Glomerular endothelial cell (primary cell): Measurements from ENCODE around the gene CFC1. TPM values are rescaled to one million over a fixed set of nuclear protein-coding genes. Genes with fewer than 3 reads are reported as not detected.
"Not testable (repeated sequence)": the region's sequence is repeated elsewhere in the genome, so short reads cannot be mapped to it uniquely, and the experiment has no call there.

Experiments
- DNase-seq: peaks from one replicate; pipeline ENCODE4 v3.0.0-alpha.2; 2011; ENCODE audit warnings: low read depth, low spot score; ENCODE audit errors: extremely low read depth
- total RNA-seq: library from RNA; depleted of rRNA; stranded (reverse); fragments of >200 nt; gene quantifications from 2 replicates; pipeline ENCODE4 v1.2.3, GENCODE V29; 2015

Gene CFC1
- total RNA-seq, 1 donor from 2014 or later, result not detected

DNA sequence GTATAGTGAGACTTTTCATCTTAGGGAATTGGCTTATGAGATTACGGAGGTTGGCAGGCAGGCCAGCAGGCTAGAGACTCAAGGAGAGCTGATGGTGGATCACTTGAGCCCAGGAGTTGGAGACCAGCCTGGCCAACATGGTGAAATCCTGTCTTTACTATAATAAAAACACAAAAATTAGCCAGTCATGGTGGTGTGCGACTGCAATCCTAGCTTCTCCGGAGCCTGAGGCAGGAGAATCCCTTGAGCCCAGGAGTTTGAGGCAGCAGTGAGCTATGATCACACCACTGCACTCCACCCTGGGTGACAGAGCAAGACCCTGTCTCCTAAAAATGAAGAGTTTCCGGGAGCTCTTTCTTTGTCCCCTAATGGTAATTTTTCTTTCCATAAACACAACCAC, 14.6 kb downstream of the CFC1 start:
- DNase-seq, result not testable (repeated sequence)

DNA sequence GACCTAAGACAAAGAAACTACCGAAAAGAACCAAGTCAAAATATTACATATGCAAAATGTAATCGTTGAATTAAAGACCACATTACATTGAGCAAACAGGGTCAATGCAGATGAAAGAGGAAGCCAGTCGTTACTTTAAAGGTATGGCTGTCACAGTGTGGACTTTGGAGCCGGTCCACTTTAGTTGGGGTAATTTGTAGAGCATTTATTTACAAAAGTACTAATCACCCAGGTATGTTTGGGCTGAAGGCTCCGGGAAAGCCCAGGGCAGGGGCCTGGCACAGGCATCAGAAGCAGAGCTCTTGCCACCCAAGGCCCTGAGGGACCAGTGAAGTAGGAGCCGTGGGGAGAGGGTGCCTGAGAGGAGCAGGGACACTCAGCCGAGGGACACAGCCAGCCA, 15.8 kb downstream of the CFC1 start:
- not testable (repeated sequence) for DNase-seq

DNA sequence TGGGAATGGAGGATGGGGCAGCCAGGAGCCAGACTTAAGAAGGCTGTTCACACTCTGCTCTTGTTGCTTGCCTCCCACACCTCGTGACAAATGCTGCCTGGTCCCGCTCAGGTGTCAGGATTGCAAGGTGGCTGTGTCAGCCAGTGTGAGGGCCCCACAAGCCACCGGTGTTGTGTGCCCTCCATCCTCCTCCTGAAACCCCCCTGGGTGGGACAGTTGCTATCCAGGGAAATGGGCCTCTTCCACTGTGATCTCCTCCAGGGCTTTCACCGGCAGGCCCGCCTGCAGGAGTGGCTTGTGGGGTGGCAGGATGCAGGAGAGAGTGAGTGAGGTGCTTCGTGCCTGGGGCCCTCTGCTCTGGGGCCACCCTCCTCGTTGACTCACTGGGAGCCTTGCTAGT, 16.4 kb downstream of the CFC1 start:
- DNase-seq, result not testable (repeated sequence)

DNA sequence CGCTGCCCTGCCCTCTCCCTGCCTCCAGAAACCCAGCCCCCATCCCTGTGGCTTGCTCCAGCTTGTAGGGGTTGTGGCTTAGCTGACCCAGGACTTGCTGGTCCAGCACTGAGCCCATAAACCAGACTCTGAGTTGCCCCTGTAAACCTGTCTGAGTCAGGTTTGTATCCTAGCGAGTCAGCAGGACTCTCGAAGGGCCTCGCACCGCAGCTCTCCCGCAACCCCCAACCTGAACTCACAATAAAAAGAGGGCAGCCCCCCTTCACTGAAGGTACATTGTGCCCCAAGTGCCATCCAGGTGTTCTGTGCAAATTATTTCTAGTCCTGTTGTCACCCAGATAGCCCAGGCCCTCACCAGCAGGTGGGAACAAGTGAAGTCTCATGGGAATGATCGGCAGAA, 17.9 kb downstream of the CFC1 start:
- not testable (repeated sequence) for DNase-seq

DNA sequence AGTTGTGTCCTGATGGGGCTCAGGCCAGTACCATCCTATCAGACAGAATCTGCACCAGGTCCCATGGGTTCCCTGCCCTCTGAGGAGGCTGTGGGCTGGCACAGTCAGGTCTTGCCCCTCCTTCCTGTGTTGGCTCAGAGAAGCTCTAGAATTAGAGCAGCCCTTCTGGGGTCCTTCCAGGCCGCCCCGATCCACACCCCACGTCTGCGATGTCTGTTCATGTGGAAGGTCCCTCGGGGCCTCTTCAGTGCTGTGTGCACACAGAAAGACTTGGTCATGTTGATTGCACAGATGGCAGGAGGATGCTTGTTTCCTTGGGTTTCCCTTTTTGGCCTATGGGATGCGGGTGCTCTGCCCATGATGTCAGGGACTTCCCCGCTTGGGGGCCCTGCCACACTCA, 20.3 kb downstream of the CFC1 start:
- DNase-seq, result not testable (repeated sequence)

DNA sequence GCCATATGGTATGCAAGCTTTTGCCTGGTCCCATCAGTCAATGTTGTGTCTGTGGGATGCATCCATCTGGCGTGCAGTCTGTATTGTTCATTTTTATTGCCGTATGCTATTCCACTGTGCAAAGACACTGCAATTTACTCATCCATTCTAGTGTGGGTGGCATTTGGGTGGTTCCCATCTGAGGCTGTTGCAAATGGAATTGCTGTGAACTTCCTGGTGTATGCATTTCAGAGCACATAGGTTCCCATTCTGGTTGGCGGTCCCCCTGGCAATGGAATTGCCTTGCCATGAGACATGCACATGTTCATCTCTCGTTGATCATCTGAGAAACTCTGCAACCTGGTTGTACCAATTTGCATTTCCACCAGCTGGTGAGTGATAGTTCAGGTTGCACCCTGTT, 21.8 kb downstream of the CFC1 start:
- DNase-seq, result not testable (repeated sequence)

DNA sequence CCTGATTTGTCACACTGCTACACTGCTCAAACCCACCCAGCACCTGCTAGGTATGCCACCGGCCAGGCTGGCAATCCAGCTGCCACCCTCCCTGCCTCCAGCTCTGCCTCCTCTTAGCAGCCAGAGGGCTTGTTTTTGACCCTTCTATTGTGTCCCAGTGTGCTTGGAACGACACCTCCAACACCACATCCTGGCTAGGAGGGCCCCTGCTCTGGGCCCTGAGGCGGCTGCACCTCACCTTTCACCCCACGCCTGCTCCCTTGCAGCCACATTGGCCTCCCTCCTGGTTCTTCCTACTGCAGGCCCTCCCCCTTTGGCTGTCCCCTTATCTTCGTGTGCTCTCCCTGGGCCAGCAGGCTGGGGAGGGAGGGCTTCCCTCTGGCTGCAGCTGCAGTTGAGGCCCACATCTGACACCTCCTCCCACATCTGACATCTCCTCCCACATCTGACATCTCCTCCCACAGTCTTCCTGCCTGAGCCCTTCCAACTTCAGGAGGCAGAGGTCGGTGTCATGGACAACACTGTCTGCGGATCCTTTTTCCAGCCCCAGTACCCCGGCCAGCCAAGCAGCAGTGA, 23.1 kb downstream of the CFC1 start:
- not testable (repeated sequence) for DNase-seq

DNA sequence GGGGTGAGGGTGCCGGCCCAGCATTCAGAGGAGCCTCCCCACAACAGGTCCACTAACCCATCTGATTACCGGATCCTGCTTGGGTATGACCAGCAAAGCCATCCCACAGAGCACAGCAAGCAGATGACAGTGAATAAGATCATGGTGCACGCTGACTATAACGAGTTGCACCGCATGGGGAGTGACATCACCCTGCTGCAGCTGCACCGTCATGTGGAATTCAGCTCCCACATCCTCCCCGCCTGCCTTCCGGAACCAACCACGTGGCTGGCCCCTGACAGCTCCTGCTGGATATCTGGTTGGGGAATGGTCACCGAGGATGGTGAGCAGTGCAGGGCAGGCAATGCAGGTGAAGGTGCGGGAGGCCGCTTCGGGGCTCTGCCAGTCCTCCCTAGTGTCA, 25.1 kb downstream of the CFC1 start:
- DNase-seq, result not testable (repeated sequence)

DNA sequence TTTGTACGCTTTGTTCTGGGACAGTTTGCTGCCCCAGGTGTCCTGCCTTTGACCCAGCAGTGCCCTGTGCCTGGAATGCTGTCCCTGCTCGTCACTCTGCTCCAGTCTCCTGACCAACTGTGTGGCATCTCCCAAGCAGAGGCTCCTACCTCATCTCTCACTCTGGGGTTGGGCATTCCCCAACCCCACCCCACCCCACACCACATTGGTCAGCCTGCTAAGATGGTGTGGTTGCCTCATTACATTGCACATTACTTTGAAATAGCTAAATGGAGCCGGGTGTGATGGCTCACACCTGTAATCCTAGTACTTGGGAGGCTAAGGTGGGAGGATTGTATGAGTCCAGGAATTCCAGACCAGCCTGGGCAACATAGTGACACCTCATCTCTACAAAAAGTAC, 27.4 kb downstream of the CFC1 start:
- DNase-seq, result not testable (repeated sequence)

DNA sequence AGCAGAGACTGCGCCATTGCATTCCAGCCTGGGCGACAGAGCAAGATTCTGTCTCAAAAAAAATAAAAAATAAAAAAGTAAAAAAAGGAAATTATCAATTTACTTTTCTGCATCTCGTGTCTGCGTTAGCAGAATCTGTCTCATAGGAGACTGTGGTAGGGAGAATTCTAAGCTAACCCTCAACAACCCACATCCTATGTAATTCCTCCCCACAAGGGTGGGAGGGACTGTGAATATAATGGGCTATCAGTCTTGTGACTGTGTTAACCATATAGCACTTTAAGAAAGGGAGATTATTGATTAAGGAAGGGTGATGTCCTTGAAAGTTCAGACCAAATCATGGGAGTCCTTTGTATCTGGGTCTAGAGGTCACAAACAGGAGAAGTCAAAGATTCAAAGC, 33.2 kb downstream of the CFC1 start:
- DNase-seq, result not testable (repeated sequence)

DNA sequence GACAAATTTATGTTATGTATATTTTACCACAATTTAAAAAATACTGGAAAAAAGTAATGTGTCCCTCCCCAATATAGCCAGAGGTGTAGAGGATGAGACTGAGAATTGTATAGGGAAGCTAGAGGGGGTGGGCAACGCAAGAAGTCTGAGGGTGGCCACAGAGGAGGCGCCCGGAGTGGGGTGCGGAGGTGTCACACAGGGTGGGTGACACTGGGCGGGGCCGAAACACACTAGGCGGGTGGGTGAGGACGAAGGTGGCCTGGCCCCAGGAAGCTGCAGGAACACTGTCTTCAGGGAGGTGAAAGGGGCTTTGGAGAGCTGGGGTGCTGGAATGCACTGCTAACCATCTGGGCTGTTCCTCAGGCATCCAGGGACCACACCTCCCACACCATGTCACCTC, 42.9 kb downstream of the CFC1 start:
- not testable (repeated sequence) for DNase-seq

DNA sequence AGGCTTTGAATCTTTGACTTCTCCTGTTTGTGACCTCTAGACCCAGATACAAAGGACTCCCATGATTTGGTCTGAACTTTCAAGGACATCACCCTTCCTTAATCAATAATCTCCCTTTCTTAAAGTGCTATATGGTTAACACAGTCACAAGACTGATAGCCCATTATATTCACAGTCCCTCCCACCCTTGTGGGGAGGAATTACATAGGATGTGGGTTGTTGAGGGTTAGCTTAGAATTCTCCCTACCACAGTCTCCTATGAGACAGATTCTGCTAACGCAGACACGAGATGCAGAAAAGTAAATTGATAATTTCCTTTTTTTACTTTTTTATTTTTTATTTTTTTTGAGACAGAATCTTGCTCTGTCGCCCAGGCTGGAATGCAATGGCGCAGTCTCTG, 45.2 kb downstream of the CFC1 start:
- not testable (repeated sequence) for DNase-seq

DNA sequence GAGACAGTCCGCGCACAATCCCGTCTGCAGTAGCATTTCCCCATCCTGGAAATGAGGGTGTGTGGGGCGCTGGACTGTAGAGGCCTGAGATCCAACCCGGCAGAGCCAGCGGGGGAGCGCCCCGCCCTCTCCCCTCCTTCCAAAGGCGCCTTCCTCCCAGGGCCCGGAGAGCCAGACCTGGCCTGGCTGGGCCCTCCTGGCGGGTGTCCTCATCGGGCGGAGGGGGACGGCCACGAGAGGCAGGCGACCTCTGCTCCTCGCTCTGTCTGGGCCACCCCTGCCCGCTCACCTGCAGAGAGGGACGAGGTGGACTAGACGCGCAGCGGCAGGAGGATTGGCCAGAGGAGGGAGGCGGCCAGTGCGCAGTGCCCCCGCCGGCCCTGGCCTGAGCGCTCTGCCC, 49.9 kb downstream of the CFC1 start:
- DNase-seq, result not testable (repeated sequence)

DNA sequence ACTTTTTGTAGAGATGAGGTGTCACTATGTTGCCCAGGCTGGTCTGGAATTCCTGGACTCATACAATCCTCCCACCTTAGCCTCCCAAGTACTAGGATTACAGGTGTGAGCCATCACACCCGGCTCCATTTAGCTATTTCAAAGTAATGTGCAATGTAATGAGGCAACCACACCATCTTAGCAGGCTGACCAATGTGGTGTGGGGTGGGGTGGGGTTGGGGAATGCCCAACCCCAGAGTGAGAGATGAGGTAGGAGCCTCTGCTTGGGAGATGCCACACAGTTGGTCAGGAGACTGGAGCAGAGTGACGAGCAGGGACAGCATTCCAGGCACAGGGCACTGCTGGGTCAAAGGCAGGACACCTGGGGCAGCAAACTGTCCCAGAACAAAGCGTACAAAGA, 51.0 kb downstream of the CFC1 start:
- DNase-seq, result not testable (repeated sequence)

DNA sequence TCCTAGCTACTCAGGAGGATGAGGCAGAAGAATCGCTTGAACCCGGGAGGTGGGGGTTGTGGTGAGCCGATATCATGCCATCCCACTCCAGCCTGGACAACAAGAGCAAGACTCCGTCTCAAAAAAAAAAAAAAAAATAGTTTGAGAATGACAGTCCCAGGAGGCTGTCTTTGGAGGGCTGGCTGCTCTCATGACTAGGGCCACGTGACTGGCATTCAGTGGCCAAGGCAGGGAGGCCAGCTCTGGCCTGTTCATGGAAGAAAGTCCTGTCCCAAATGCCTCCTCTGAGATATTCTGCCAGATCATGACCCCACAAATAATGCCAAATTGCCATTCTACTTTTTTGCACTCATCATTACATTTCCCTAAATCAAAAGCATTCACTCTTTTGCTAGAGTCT, 54.4 kb downstream of the CFC1 start:
- not testable (repeated sequence) for DNase-seq

DNA sequence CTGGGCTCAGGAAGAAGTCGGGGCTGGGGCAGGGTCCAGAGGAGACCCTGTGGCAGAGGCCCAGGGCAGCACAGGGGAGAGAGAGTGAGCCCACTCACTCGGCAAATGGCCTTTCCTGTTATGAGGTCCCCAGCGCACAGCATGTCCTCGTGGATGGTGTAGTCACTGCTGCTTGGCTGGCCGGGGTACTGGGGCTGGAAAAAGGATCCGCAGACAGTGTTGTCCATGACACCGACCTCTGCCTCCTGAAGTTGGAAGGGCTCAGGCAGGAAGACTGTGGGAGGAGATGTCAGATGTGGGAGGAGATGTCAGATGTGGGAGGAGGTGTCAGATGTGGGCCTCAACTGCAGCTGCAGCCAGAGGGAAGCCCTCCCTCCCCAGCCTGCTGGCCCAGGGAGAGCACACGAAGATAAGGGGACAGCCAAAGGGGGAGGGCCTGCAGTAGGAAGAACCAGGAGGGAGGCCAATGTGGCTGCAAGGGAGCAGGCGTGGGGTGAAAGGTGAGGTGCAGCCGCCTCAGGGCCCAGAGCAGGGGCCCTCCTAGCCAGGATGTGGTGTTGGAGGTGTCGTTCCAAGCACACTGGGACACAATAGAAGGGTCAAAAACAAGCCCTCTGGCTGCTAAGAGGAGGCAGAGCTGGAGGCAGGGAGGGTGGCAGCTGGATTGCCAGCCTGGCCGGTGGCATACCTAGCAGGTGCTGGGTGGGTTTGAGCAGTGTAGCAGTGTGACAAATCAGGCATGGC, 55.4 kb downstream of the CFC1 start:
- not testable (repeated sequence) for DNase-seq

DNA sequence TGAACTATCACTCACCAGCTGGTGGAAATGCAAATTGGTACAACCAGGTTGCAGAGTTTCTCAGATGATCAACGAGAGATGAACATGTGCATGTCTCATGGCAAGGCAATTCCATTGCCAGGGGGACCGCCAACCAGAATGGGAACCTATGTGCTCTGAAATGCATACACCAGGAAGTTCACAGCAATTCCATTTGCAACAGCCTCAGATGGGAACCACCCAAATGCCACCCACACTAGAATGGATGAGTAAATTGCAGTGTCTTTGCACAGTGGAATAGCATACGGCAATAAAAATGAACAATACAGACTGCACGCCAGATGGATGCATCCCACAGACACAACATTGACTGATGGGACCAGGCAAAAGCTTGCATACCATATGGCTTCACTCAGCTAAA, 56.6 kb downstream of the CFC1 start:
- DNase-seq, result not testable (repeated sequence)

Other genes starting within 250 kb of the CFC1 start
- gene PTPN18, start 243.5 kb downstream of the CFC1 start, total RNA-seq, result 19.6 and 26.0 TPM in 2 replicates
- gene POTEI, start 90.2 kb downstream of the CFC1 start, total RNA-seq, result 0.06 TPM in 1 of 2 replicates, not detected in the other
- not detected in 2 replicates for gene CFC1B, start 78.4 kb downstream of the CFC1 start, total RNA-seq
- not detected in 2 replicates for gene POTEJ, start 11.9 kb upstream of the CFC1 start, total RNA-seq
- not detected in 2 replicates for gene GPR148, start 129.5 kb upstream of the CFC1 start, total RNA-seq
- gene AMER3, start 156.0 kb upstream of the CFC1 start, total RNA-seq, result not detected in 2 replicates
- gene ARHGEF4, start 237.3 kb upstream of the CFC1 start, total RNA-seq, result 0.24 and 0.58 TPM in 2 replicates